IMR-90 (cell line): ENCODE measurements around the gene GBF1. TPM values are rescaled to one million over a fixed set of nuclear protein-coding genes. Genes with fewer than 3 reads are reported as not detected.

Experiments
- ATAC-seq: fragments of 200-7000 bp; cut with Tn5 transposase; 2 replicates; pipeline ENCODE4 v1.9.1; 2020; ENCODE audit warnings: low read depth, mild to moderate bottlenecking, moderate library complexity
- BruUV-seq: library from RNA; stranded (reverse); fragments of 400-500 nt; replicated peaks from 2 replicates; lab custom pipeline; 2021; lab: Mats Ljungman, UMichigan
- CTCF ChIA-PET: fragments of 300-600 bp; formaldehyde crosslinking; extraction: SDS; loops from one replicate; lab custom pipeline; 2021; ENCODE audit warnings: antibody characterized with exemption; lab: Yijun Ruan, JAX
- POLR2A ChIA-PET: fragments of 300-600 bp; sonication (Branson Sonifier 250); formaldehyde crosslinking; loops from one replicate; lab custom pipeline; 2022; ENCODE audit warnings: antibody characterized with exemption; ENCODE audit not compliant: unreplicated experiment; lab: Charles Lee
- DNase-seq: peaks from one replicate; pipeline ENCODE4 v3.0.0; 2013
- H2AFZ ChIP-seq: replicated peaks from 2 replicates; pipeline ENCODE3; 2013; ENCODE audit warnings: low read length, mild to moderate bottlenecking; ENCODE audit not compliant: poor library complexity
- H2AK5ac ChIP-seq: 2 replicates; pipeline ENCODE4 v1.6.1; 2013; ENCODE audit warnings: low read depth, low read length, inconsistent platforms
- H2AK9ac ChIP-seq: replicated peaks from 2 replicates; pipeline ENCODE3; 2013; ENCODE audit warnings: mild to moderate bottlenecking, low read depth, low read length, moderate library complexity; ENCODE audit not compliant: poor library complexity
- H2BK120ac ChIP-seq: 2 replicates; pipeline ENCODE4 v1.6.1; 2013; ENCODE audit warnings: low read depth, low read length, inconsistent platforms
- H2BK15ac ChIP-seq: 3 replicates; pipeline ENCODE4 v1.6.1; 2013; ENCODE audit warnings: low read depth, low read length, inconsistent platforms
- H2BK20ac ChIP-seq: 2 replicates; pipeline ENCODE4 v1.6.1; 2013; ENCODE audit warnings: low read depth, mild to moderate bottlenecking, inconsistent platforms, low read length, moderate library complexity
- H2BK5ac ChIP-seq: 2 replicates; pipeline ENCODE4 v1.6.1; 2013; ENCODE audit warnings: mild to moderate bottlenecking, low read depth, low read length, inconsistent platforms; ENCODE audit not compliant: poor library complexity, severe bottlenecking
- H3K14ac ChIP-seq: replicated peaks from 2 replicates; pipeline ENCODE4 v1.6.1; 2013; ENCODE audit warnings: low read depth, low read length, inconsistent platforms
- H3K18ac ChIP-seq: 2 replicates; pipeline ENCODE4 v1.6.1; 2013; ENCODE audit warnings: low read depth, low read length, control low read depth
- H3K23ac ChIP-seq: 2 replicates; pipeline ENCODE4 v1.6.1; 2013; ENCODE audit warnings: low read depth, low read length, inconsistent platforms
- H3K27ac ChIP-seq: 2 replicates; pipeline ENCODE4 v1.5.1; 2013; ENCODE audit warnings: mild to moderate bottlenecking, control low read depth, low read length; ENCODE audit not compliant: insufficient read depth
- H3K27me3 ChIP-seq: 2 replicates; pipeline ENCODE4 v1.6.1; 2013; ENCODE audit warnings: low read length; ENCODE audit not compliant: control insufficient read depth, insufficient read depth
- H3K36me3 ChIP-seq: 2 replicates; pipeline ENCODE4 v1.6.1; 2013; ENCODE audit warnings: low read length, mixed read lengths; ENCODE audit not compliant: control insufficient read depth, insufficient read depth
- H3K4ac ChIP-seq: 2 replicates; pipeline ENCODE4 v1.6.1; 2013; ENCODE audit warnings: low read depth, low read length, inconsistent platforms
- H3K4me1 ChIP-seq: 2 replicates; pipeline ENCODE4 v1.6.1; 2013; ENCODE audit warnings: low read length, mixed read lengths; ENCODE audit not compliant: control insufficient read depth, insufficient read depth
- H3K4me2 ChIP-seq: 2 replicates; pipeline ENCODE4 v1.6.1; 2013; ENCODE audit warnings: low read depth, mild to moderate bottlenecking, control low read depth, low read length, moderate library complexity
- H3K4me3 ChIP-seq: 2 replicates; pipeline ENCODE4 v1.5.1; 2013; ENCODE audit warnings: low read depth, mild to moderate bottlenecking, control low read depth, low read length, moderate library complexity; ENCODE audit not compliant: insufficient read depth
- H3K56ac ChIP-seq: 2 replicates; pipeline ENCODE4 v1.6.1; 2013; ENCODE audit warnings: low read length, inconsistent platforms; ENCODE audit not compliant: insufficient read depth; ENCODE audit errors: extremely low read depth
- H3K79me1 ChIP-seq, 2 experiments: 2 replicates each; pipeline ENCODE4 v1.6.1; 2013; ENCODE audit warnings: low read length in 2 of 2, inconsistent platforms in 1 of 2, low read depth in 1 of 2
- H3K9ac ChIP-seq: 2 replicates; pipeline ENCODE4 v1.6.1; 2013; ENCODE audit warnings: low read depth, low read length, control low read depth
- H3K9me1 ChIP-seq: 2 replicates; pipeline ENCODE4 v1.6.1; 2013; ENCODE audit warnings: low read length, inconsistent platforms; ENCODE audit not compliant: insufficient read depth
- H3K9me3 ChIP-seq: 2 replicates; pipeline ENCODE4 v1.6.1; 2013; ENCODE audit warnings: low read length; ENCODE audit not compliant: control insufficient read depth, insufficient read depth
- H4K20me1 ChIP-seq: 2 replicates; pipeline ENCODE4 v1.6.1; 2013; ENCODE audit warnings: low read length, inconsistent platforms; ENCODE audit not compliant: insufficient read depth
- H4K5ac ChIP-seq: 2 replicates; pipeline ENCODE4 v1.6.1; 2013; ENCODE audit warnings: mild to moderate bottlenecking, low read depth, low read length, control low read depth
- H4K8ac ChIP-seq, 2 experiments: 2 replicates each; pipeline ENCODE4 v1.6.1; 2013; ENCODE audit warnings: low read depth in 2 of 2, low read length in 2 of 2, control low read depth in 1 of 2, inconsistent platforms in 1 of 2
- H4K91ac ChIP-seq: 2 replicates; pipeline ENCODE4 v1.6.1; 2013; ENCODE audit warnings: low read depth, low read length, inconsistent platforms; ENCODE audit not compliant: insufficient read depth
- BHLHE40 ChIP-seq: fragments of 150-350 bp; IDR thresholded peaks from 2 replicates; pipeline ENCODE4 v1.6.1; 2016; ENCODE audit warnings: mild to moderate bottlenecking, low read depth, low read length
- CEBPB ChIP-seq: IDR thresholded peaks from 2 replicates; pipeline ENCODE4 v1.6.1; 2012; ENCODE audit warnings: low read depth, low read length, improper control_type of control experiment
- CHD1 ChIP-seq: IDR thresholded peaks from 2 replicates; pipeline ENCODE4 v1.6.1; 2012; ENCODE audit warnings: low read depth, low read length, improper control_type of control experiment
- CTCF ChIP-seq: conservative IDR thresholded peaks from 2 replicates; pipeline ENCODE4 v1.5.1; 2012; ENCODE audit warnings: mild to moderate bottlenecking, low read depth, low read length, improper control_type of control experiment
- ELK1 ChIP-seq: fragments of 150-350 bp; IDR thresholded peaks from 2 replicates; pipeline ENCODE4 v1.6.1; 2016; ENCODE audit warnings: low read depth, mild to moderate bottlenecking, low read length, moderate library complexity, borderline replicate concordance
- FOS ChIP-seq: fragments of 150-350 bp; IDR thresholded peaks from 2 replicates; pipeline ENCODE4 v1.6.1; 2016; ENCODE audit warnings: low read depth, low read length
- MAFK ChIP-seq: IDR thresholded peaks from 2 replicates; pipeline ENCODE4 v1.6.1; 2012; ENCODE audit warnings: low read depth, low read length, improper control_type of control experiment
- MAZ ChIP-seq: IDR thresholded peaks from 2 replicates; pipeline ENCODE4 v1.6.1; 2012; ENCODE audit warnings: low read depth, mild to moderate bottlenecking, low read length, improper control_type of control experiment, moderate library complexity, borderline replicate concordance
- MXI1 ChIP-seq: IDR thresholded peaks from 2 replicates; pipeline ENCODE4 v1.6.1; 2012; ENCODE audit warnings: low read depth, mild to moderate bottlenecking, low read length, moderate library complexity, borderline replicate concordance
- NFE2L2 ChIP-seq: fragments of 150-350 bp; IDR thresholded peaks from 2 replicates; pipeline ENCODE4 v1.6.1; 2016; ENCODE audit warnings: low read depth, mild to moderate bottlenecking, low read length
- POLR2A ChIP-seq: IDR thresholded peaks from 2 replicates; pipeline ENCODE4 v1.6.1; 2012; ENCODE audit warnings: mild to moderate bottlenecking, low read depth, low read length
- RAD21 ChIP-seq: IDR thresholded peaks from 2 replicates; pipeline ENCODE4 v1.6.1; 2012; ENCODE audit warnings: low read length, improper control_type of control experiment
- RCOR1 ChIP-seq: IDR thresholded peaks from 2 replicates; pipeline ENCODE4 v1.6.1; 2012; ENCODE audit warnings: mild to moderate bottlenecking, low read length, improper control_type of control experiment; ENCODE audit not compliant: insufficient replicate concordance
- RFX5 ChIP-seq: IDR thresholded peaks from 2 replicates; pipeline ENCODE4 v1.8.0; 2012; ENCODE audit warnings: low read depth, mild to moderate bottlenecking, low read length, moderate library complexity
- SMC3 ChIP-seq: fragments of 150-350 bp; IDR thresholded peaks from 2 replicates; pipeline ENCODE4 v1.6.1; 2016; ENCODE audit warnings: low read depth, mild to moderate bottlenecking, antibody characterized with exemption, low read length, moderate library complexity
- USF2 ChIP-seq: fragments of 150-350 bp; IDR thresholded peaks from 2 replicates; pipeline ENCODE4 v1.6.1; 2017; ENCODE audit warnings: mild to moderate bottlenecking, antibody characterized with exemption, low read length, low read depth
- WGBS, 2 experiments: methylation state at CpG; one replicate each; pipeline versions ENCODE4 v1.1.5 to v1.1.7; 2013; ENCODE audit warnings: missing lambda C conversion rate in 2 of 2; ENCODE audit not compliant: insufficient read length in 1 of 2; ENCODE audit errors: extremely low coverage in 2 of 2; 5-methylcytosine and 5-hydroxymethylcytosine counted together
- dilution Hi-C: fragments of 300-500 bp; cut with HindIII; formaldehyde crosslinking; loops from one replicate; pipeline ENCODE4 v1.14.3; 2018; ENCODE audit warnings: low sequenced_read_pairs; ENCODE audit not compliant: unreplicated experiment
- in situ Hi-C: fragments of 300-500 bp; cut with MboI; formaldehyde crosslinking; loops from 3 replicates; pipeline ENCODE4 v1.14.3; 2019; ENCODE audit warnings: low sequenced_read_pairs, inconsistent platforms, mixed read lengths
- intact Hi-C: fragments of 100-400 bp; cut with micrococcal nuclease; formaldehyde crosslinking; loops from 2 replicates; pipeline ENCODE4 v1.10.0; 2022
- polyA plus RNA-seq, 3 experiments: library from polyadenylated mRNA; depleted of rRNA; stranded (reverse); fragments of >200 nt; gene quantifications; 2 replicates each; pipeline ENCODE4 v1.2.3, GENCODE V29; 2012; ENCODE audit warnings: low replicate concordance in 1 of 3
- total RNA-seq: library from RNA; depleted of rRNA; stranded (reverse); fragments of >200 nt; gene quantifications from 2 replicates; pipeline ENCODE4 v1.2.3, GENCODE V29; 2012

Gene GBF1
- total and polyA plus RNA-seq, 2 of the 4 experiments (the other 2 are of a cell fraction), result 38.7 to 40.1 TPM

- in situ Hi-C loops, result no loop called here
These were observed 67.4 kb downstream of the GBF1 start for GRCh38 chr10:102312683-102313082.

More at GRCh38 chr10:102312683-102313082, 67.4 kb downstream of the GBF1 start:
- no peak overlapping the region for H3K4me3 ChIP-seq
- H3K18ac ChIP-seq, result peak overlapping the region; percentile 25; the same call in 1 of the 2 replicates
- no peak overlapping the region for H2BK15ac ChIP-seq
- H2BK120ac ChIP-seq, result no peak overlapping the region
- peak overlapping the region; percentile 31 for H3K23ac ChIP-seq
- H2BK20ac ChIP-seq, result no peak overlapping the region
- no peaks in the 10 kb centered on the region for H3K9me3 ChIP-seq
- H3K4me1 ChIP-seq, result peaks cover 25% of the 10 kb centered on the region
- no peak overlapping the region for H3K9ac ChIP-seq
- WGBS, 2 experiments, result 38% methylated on average over 1 of the region's 1 CpG; no CpG with 5 or more reads in 1 of the 2 experiments
- H3K56ac ChIP-seq, result no peak overlapping the region
- H2AK5ac ChIP-seq, result 0 out of 2 replicates have a peak overlapping the region, but pooled peaks have one; percentile 13
- dilution Hi-C loops, result no loop called here
- POLR2A ChIA-PET, result interaction anchor here (0.5 kb wide), 1 partner anchor 93 kb away, joined by 3 read pairs; no protein-coding TSS in a partner anchor
- H3K9me1 ChIP-seq, result peaks cover 31% of the 10 kb centered on the region
- H3K14ac ChIP-seq, result peak overlapping the region; percentile 60; the same call in 1 of the 2 replicates
- TF ChIP-seq RAD21 (no peak), NFE2L2 (no peak), CTCF (no peak), CHD1 (no peak), MAFK (no peak), RCOR1 (no peak), BHLHE40 (no peak), POLR2A (no peak), SMC3 (no peak), RFX5 (no peak), FOS (no peak), ELK1 (no peak), MAZ (no peak), CEBPB (no peak), USF2 (no peak), MXI1 (no peak)
- no peak overlapping the region for H4K5ac ChIP-seq
- intact Hi-C loops, result no loop called here
- no peak overlapping the region for H3K27ac ChIP-seq
- peaks cover 49 to 83% of the 10 kb centered on the region in 2 experiments for H3K79me1 ChIP-seq
- peak overlapping the region; percentile 22 for H2BK5ac ChIP-seq
- no peaks in the 10 kb centered on the region for H3K36me3 ChIP-seq
- H3K27me3 ChIP-seq, result no peaks in the 10 kb centered on the region
- H4K20me1 ChIP-seq, result peaks cover 47% of the 10 kb centered on the region
- ATAC-seq (peak; percentile 36; the same call in 1 of the 2 replicates), DNase-seq (peak; percentile 59)
- CTCF ChIA-PET, result interaction anchor here (1.2 to 2.0 kb wide), 2 partner anchors 13 to 81 kb away, joined by 3 to 7 read pairs; no protein-coding TSS in a partner anchor
- peak overlapping the region; percentile 2; the same call in 1 of the 2 replicates for H3K4ac ChIP-seq
- 0 out of 4 replicates have a peak overlapping the region, but pooled peaks of 1 of the 2 experiments have one; percentile 14 for H4K8ac ChIP-seq
- peak overlapping the region; percentile 31; the same call in 1 of the 2 replicates for H3K4me2 ChIP-seq
- H2AFZ ChIP-seq, result no peak overlapping the region
- BruUV-seq, result no TSS peak
- H4K91ac ChIP-seq, result no peak overlapping the region
- H2AK9ac ChIP-seq, result no peak overlapping the region
